HCT116 (cell line): ENCODE data around the gene RHEBL1. TPM values are rescaled to one million over a fixed set of nuclear protein-coding genes. Genes with fewer than 3 reads are reported as not detected.

Source experiments
- ATAC-seq: fragments of 200-7000 bp; cut with Tn5 transposase; 2 replicates; pipeline ENCODE4 v1.9.1; 2020; ENCODE audit warnings: mild to moderate bottlenecking, moderate library complexity
- BruUV-seq: library from RNA; stranded (reverse); fragments of 400-500 nt; replicated peaks from 2 replicates; lab custom pipeline; 2021; lab: Mats Ljungman, UMichigan
- CTCF ChIA-PET: fragments of 300-600 bp; sonication (Branson Sonifier 250); formaldehyde crosslinking; loops from one replicate; lab custom pipeline; 2021; ENCODE audit warnings: antibody characterized with exemption; lab: Charles Lee
- POLR2A ChIA-PET: fragments of 300-600, 350-600 bp; sonication (Branson Sonifier 250); formaldehyde crosslinking; loops from one replicate; lab custom pipeline; 2021; ENCODE audit warnings: antibody characterized with exemption; lab: Charles Lee
- RAD21 ChIA-PET, 2 experiments: fragments of 300-600 bp; sonication (Branson Sonifier 250); formaldehyde crosslinking; loops; one replicate each; lab custom pipeline; 2023; ENCODE audit warnings: low total read pairs in 2 of 2; ENCODE audit not compliant: uncharacterized antibody in 2 of 2, unreplicated experiment in 2 of 2, low non-redundant PET in 1 of 2; lab: Charles Lee
- DNase-seq: peaks from one replicate; pipeline ENCODE4 v3.0.0-alpha.2; 2010; ENCODE audit warnings: low read depth, low spot score
- H2AFZ ChIP-seq: fragments of 200-600 bp; shearing (Covaris generic), sonication (generic); 2 replicates; pipeline ENCODE4 v1.6.1; 2017; ENCODE audit warnings: low read depth, mixed run types, mixed read lengths, antibody characterized with exemption, low read length; ENCODE audit not compliant: poor library complexity, severe bottlenecking
- H3K27ac ChIP-seq: 2 replicates; pipeline ENCODE4 v1.5.1; 2012; ENCODE audit warnings: low read depth, low read length
- H3K27me3 ChIP-seq: fragments of 200-600 bp; sonication (generic); 2 replicates; pipeline ENCODE4 v1.6.1; 2016; ENCODE audit warnings: mixed run types, low read length, mixed read lengths; ENCODE audit not compliant: insufficient read depth
- H3K36me3 ChIP-seq, 2 experiments: fragments of 200-500 bp in 1 of 2; fragments of 200-600 bp in 1 of 2; sonication (Bioruptor generic) in 1 of 2; sonication (generic) in 1 of 2; 2 replicates each; pipeline versions ENCODE4 v1.5.1 to v1.6.1; 2014 to 2016; ENCODE audit warnings: low read length in 2 of 2, inconsistent platforms in 1 of 2, mixed read lengths in 1 of 2, mixed run types in 1 of 2; ENCODE audit not compliant: insufficient read depth in 2 of 2, control insufficient read depth in 1 of 2
- H3K4me1 ChIP-seq, 2 experiments: fragments of 200-600 bp in 1 of 2; sonication (generic) in 1 of 2; 2 replicates each; pipeline versions ENCODE4 v1.5.1 to v1.6.1; 2012 to 2017; ENCODE audit warnings: low read length in 2 of 2, inconsistent platforms in 1 of 2, mild to moderate bottlenecking in 1 of 2, mixed read lengths in 1 of 2, mixed run types in 1 of 2, moderate library complexity in 1 of 2; ENCODE audit not compliant: insufficient read depth in 2 of 2, control insufficient read depth in 1 of 2
- H3K4me2 ChIP-seq: fragments of 200-600 bp; sonication (generic); 2 replicates; pipeline ENCODE4 v1.6.1; 2017; ENCODE audit warnings: mixed run types, low read length, mixed read lengths
- H3K4me3 ChIP-seq, 2 experiments: fragments of 200-600 bp in 1 of 2; sonication (generic) in 1 of 2; replicated peaks in 1 of 2; 2 replicates each; pipeline ENCODE4 v1.5.1; 2011 to 2016; ENCODE audit warnings: low read length in 2 of 2, control low read depth in 1 of 2, low read depth in 1 of 2, mild to moderate bottlenecking in 1 of 2, mixed read lengths in 1 of 2, mixed run types in 1 of 2
- H3K79me2 ChIP-seq: fragments of 200-600 bp; sonication (generic); 2 replicates; pipeline ENCODE4 v1.6.1; 2017; ENCODE audit warnings: mild to moderate bottlenecking, mixed run types, low read length, moderate library complexity, mixed read lengths; ENCODE audit not compliant: insufficient read depth
- H3K9ac ChIP-seq: fragments of 200-600 bp; sonication (generic); 2 replicates; pipeline ENCODE4 v1.6.1; 2016; ENCODE audit warnings: low read length, mixed read lengths
- H3K9me2 ChIP-seq: fragments of 200-600 bp; sonication (generic), shearing (Covaris generic); 2 replicates; pipeline ENCODE4 v1.6.1; 2017; ENCODE audit warnings: mixed run types, mild to moderate bottlenecking, moderate library complexity; ENCODE audit not compliant: insufficient read depth
- H3K9me3 ChIP-seq, 2 experiments: fragments of 200-500 bp in 1 of 2; fragments of 200-600 bp in 1 of 2; sonication (Bioruptor generic) in 1 of 2; sonication (generic) in 1 of 2; 2 replicates each; pipeline ENCODE4 v1.6.1; 2014 to 2017; ENCODE audit warnings: low read length in 2 of 2, mixed read lengths in 2 of 2, inconsistent platforms in 1 of 2, low read depth in 1 of 2, mild to moderate bottlenecking in 1 of 2, mixed run types in 1 of 2, moderate library complexity in 1 of 2; ENCODE audit not compliant: control insufficient read depth in 1 of 2, insufficient read depth in 1 of 2
- H4K20me1 ChIP-seq: fragments of 200-600 bp; sonication (generic), shearing (Covaris generic); 2 replicates; pipeline ENCODE4 v1.6.1; 2017; ENCODE audit warnings: mixed run types, mild to moderate bottlenecking, moderate library complexity; ENCODE audit not compliant: insufficient read depth
- ATF3 ChIP-seq: IDR thresholded peaks from 2 replicates; pipeline ENCODE4 v1.6.1; 2012
- CEBPB ChIP-seq: IDR thresholded peaks from 2 replicates; pipeline ENCODE4 v1.6.1; 2012; ENCODE audit warnings: low read depth
- EZH2 ChIP-seq: fragments of 200-600 bp; sonication (generic); IDR thresholded peaks from 2 replicates; pipeline ENCODE4 v1.6.1; 2017; ENCODE audit warnings: antibody characterized with exemption, mixed run types
- EZH2phosphoT487 ChIP-seq: fragments of 200-600 bp; IDR thresholded peaks from 2 replicates; pipeline ENCODE4 v1.6.1; 2018; ENCODE audit warnings: antibody characterized with exemption, borderline replicate concordance
- POLR2A ChIP-seq: IDR thresholded peaks from 2 replicates; pipeline ENCODE4 v1.7.0; 2011; ENCODE audit warnings: borderline replicate concordance; ENCODE audit not compliant: insufficient read depth, insufficient read length; ENCODE audit errors: extremely low read depth
- POLR2AphosphoS5 ChIP-seq: IDR thresholded peaks from 2 replicates; pipeline ENCODE4 v1.6.1; 2011; ENCODE audit warnings: mild to moderate bottlenecking, low read depth, low read length, moderate library complexity
- SIN3A ChIP-seq: IDR thresholded peaks from 2 replicates; pipeline ENCODE4 v1.6.1; 2012; ENCODE audit warnings: low read depth
- TCF7L2 ChIP-seq: IDR thresholded peaks from 2 replicates; pipeline ENCODE4 v1.7.0; 2011; ENCODE audit warnings: borderline replicate concordance, inconsistent platforms; ENCODE audit not compliant: insufficient read depth, insufficient read length; ENCODE audit errors: extremely low read depth
- ZFX ChIP-seq: fragments of 450-650 bp; IDR thresholded peaks from 2 replicates; pipeline ENCODE4 v1.6.1; 2017
- intact Hi-C: fragments of 100-400 bp; cut with micrococcal nuclease; formaldehyde crosslinking; loops from 2 replicates; pipeline ENCODE4 v1.10.0; 2022
- total RNA-seq: library from RNA; stranded (reverse); gene quantifications from one replicate; pipeline ENCODE4 v1.2.1, GENCODE V29; 2021; ENCODE audit not compliant: unreplicated experiment

The RHEBL1 gene
- total RNA-seq, 1 experiment from 2014 or later: 2.8 TPM

DNA sequence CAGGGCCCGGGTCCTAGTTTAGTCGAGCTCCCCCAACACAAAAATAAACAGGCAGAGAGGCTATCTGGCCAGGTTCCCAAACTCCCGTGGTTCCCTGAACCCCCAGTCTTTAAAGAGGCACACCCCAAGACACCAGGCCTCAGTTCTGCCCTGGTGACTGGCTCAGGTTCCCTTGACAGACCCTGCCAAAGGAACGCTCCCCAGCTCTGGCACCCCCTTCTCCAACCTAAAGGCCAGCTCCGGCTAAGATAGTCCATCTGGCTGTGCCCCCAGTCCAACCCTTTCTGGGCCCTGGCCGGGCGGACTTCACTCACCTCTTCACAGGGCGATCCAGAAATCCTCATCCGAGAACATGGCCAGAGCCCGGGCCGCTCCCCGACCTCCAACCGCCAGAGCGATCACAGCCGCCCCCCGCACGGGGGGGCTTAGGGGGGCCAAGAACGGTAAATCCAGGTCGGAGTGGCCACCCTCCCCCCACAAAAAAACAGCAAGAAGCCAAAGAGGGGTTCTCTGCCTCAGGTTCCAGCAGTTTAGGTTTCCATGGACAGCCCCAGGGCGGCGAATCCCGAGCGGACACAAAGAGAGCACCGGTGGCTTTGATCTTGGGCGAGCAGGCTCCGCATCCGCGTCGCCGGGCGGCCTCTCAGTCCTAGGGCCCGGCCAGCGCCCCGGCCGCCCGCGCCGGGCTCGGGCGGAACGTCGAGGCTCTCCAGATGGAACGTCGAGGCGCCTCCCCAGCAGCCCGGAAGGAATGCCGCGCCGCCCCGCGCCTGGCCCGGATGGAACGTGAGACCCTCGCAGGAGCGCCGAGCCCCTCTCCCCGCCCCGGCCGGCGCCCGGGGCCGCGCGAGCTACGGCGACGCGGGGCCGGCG lies 10.2 kb downstream of the RHEBL1 start:
- Histone ChIP-seq H3K4me3 (peak overlapping the region; percentile 76 to 92), H3K9ac (peak overlapping the region; percentile 97), H3K27me3 (no peaks in the 10 kb centered on the region), H3K79me2 (peaks cover 69% of the 10 kb centered on the region), H3K4me1 (peaks cover 17 to 48% of the 10 kb centered on the region in 2 experiments), H3K9me3 (no peaks in the 10 kb centered on the region)
- CTCF ChIA-PET: interaction anchor here (1.2 kb wide), 1 partner anchor 40 kb away, joined by 3 read pairs; no protein-coding TSS in a partner anchor
- TF ChIP-seq EZH2: no peak
- peak; percentile 92 for TF ChIP-seq TCF7L2
- TF ChIP-seq, all 23 proteins: peak for 1
- Histone ChIP-seq H3K4me2 (peak overlapping the region; percentile 97), H3K27ac (peak overlapping the region; percentile 89), H2AFZ (no peak overlapping the region), H4K20me1 (no peaks in the 10 kb centered on the region), H3K9me2 (no peaks in the 10 kb centered on the region), H3K36me3 (peaks cover 4 to 7% of the 10 kb centered on the region in 2 experiments; a peak in 1 of 4 replicates)
- ChIA-PET RAD21 (no interaction called here), POLR2A (no interaction called here)
- ATAC-seq (peak; percentile 4; the same call in 1 of the 2 replicates), DNase-seq (no peak)
- intact Hi-C loops: no loop called here
- no TSS peak for BruUV-seq

- ChIA-PET RAD21 (no interaction called here), CTCF (interaction anchor here (1.0 to 1.2 kb wide), 2 partner anchors 39 to 176 kb away, joined by 3 read pairs; no protein-coding TSS in a partner anchor), POLR2A (no interaction called here)
- intact Hi-C loops: no loop called here
- Histone ChIP-seq H3K4me3 (peak overlapping the region; percentile 76 to 92), H3K27ac (peak overlapping the region; percentile 89), H3K27me3 (no peaks in the 10 kb centered on the region), H3K36me3 (peaks cover 7 to 9% of the 10 kb centered on the region in 2 experiments; a peak in 2 of 4 replicates), H4K20me1 (no peaks in the 10 kb centered on the region), H3K9me3 (no peaks in the 10 kb centered on the region), H3K4me2 (peak overlapping the region; percentile 97), H3K4me1 (peaks cover 17 to 44% of the 10 kb centered on the region in 2 experiments), H3K79me2 (peaks cover 74% of the 10 kb centered on the region), H3K9me2 (no peaks in the 10 kb centered on the region), H2AFZ (no peak overlapping the region), H3K9ac (peak overlapping the region; percentile 97)
- DNase-seq (no peak), ATAC-seq (no peak)
- no peak for TF ChIP-seq ATF3
- no peak for TF ChIP-seq POLR2AphosphoS5
- no peak for TF ChIP-seq EZH2phosphoT487
- no peak for TF ChIP-seq CEBPB
- TF ChIP-seq ZFX: no peak
- no peak for TF ChIP-seq SIN3A
- no peak for TF ChIP-seq TCF7L2
- TF ChIP-seq POLR2A: no peak
- BruUV-seq: TSS peak; percentile 35
Measured at GRCh38 chr12:49059045-49059298, 10.8 kb downstream of the RHEBL1 start.
